ENCODE data around the gene UBE2H. TPM values are rescaled to one million over a fixed set of nuclear protein-coding genes. Genes with fewer than 3 reads are reported as not detected.
"Not testable (repeated sequence)": the region's sequence is repeated elsewhere in the genome, so short reads cannot be mapped to it uniquely, and the experiment has no call there.

The UBE2H gene
- total RNA-seq, 2 donors from 2014 or later: 53.2 to 60.9 TPM

DNA sequence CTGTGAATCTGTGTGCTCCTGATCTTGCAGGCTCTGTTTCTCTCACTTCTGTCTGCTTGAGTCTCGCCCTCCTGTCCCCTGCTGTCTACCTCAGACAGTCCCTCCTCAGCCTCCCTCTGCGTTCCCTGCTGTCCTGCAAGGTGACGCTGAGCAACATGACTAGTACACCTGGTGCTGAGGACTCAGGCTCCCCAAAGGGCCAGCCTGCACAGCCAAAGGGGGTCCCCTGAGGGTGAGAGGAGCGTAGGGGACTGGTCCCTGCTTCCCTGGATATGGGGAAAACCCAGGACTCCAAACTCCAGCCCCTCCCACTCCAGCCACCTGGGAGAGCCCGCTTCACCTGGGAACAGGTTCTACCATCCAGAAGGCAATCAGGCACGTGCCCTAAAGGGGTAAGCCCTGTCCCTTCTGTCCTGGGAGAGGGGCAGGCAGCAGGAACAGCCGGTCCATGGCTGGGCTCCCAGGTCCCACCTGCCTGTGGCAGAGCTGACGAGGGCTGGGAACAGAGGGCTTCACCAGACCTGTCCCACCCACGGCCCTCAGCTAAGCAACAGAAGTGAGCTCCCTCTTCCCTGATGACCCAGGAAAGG, 156.5 kb downstream of the UBE2H start:
- ATAC-seq (replicated peaks in 1 of 2) (no peak), DNase-seq (no peak)
- no peaks in the 10 kb centered on the region for H3K4me1 Mint-ChIP-seq (ENCODE audit: low read depth)
- no peaks in the 10 kb centered on the region for H3K9me3 Mint-ChIP-seq
- H3K36me3 Mint-ChIP-seq (ENCODE audit: insufficient read depth in 2 of 2): no peaks in the 10 kb centered on the region
- H3K27ac Mint-ChIP-seq: no peak overlapping the region
- no peak overlapping the region for H3K4me3 Mint-ChIP-seq
- no peaks in the 10 kb centered on the region for H3K27me3 Mint-ChIP-seq (ENCODE audit: low read depth)

- not testable (repeated sequence) for H3K27me3 Mint-ChIP-seq (ENCODE audit: low read depth); H3K4me1 Mint-ChIP-seq (ENCODE audit: low read depth); H3K4me3 Mint-ChIP-seq; H3K27ac Mint-ChIP-seq; ATAC-seq (replicated peaks in 1 of 2); DNase-seq; H3K36me3 Mint-ChIP-seq (ENCODE audit: insufficient read depth in 2 of 2); H3K9me3 Mint-ChIP-seq
Observed at GRCh38 chr7:129794461-129794860, 158.3 kb downstream of the UBE2H start.

GRCh38 chr7:129793506-129794310, 159.1 kb downstream of the UBE2H start:
- H3K4me1 Mint-ChIP-seq (ENCODE audit: low read depth): no peaks in the 10 kb centered on the region
- H3K27ac Mint-ChIP-seq: no peak overlapping the region
- no peak overlapping the region for H3K4me3 Mint-ChIP-seq
- no peaks in the 10 kb centered on the region for H3K9me3 Mint-ChIP-seq
- H3K36me3 Mint-ChIP-seq (ENCODE audit: insufficient read depth in 2 of 2): no peaks in the 10 kb centered on the region
- peaks cover 17% of the 10 kb centered on the region for H3K27me3 Mint-ChIP-seq (ENCODE audit: low read depth)
- ATAC-seq (replicated peaks in 1 of 2) (no peak), DNase-seq (no peak)

DNA sequence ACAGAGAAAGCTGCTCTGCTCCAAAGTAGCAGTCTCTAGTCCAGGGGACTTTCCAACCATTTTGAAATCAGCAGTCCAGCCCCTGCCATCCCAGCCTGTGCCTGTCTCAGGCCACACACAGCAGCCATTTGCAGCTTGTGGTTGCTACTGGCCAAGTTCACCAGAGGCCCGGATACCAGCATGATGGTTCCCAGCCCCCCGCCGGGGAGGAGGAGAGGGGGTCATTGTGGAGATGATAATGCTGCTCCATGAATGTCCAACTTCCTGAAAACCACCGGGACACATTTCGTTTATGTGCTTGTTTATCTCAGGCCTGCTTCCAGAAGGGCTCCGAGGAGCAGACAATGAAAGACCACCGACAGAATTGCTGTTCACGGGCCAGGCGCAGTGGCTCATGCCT, 160.0 kb downstream of the UBE2H start:
- DNase-seq (no peak), ATAC-seq (replicated peaks in 1 of 2) (no peak)
- H3K27ac Mint-ChIP-seq: no peak overlapping the region
- H3K4me3 Mint-ChIP-seq: no peak overlapping the region
- no peaks in the 10 kb centered on the region for H3K4me1 Mint-ChIP-seq (ENCODE audit: low read depth)
- no peaks in the 10 kb centered on the region for H3K36me3 Mint-ChIP-seq (ENCODE audit: insufficient read depth in 2 of 2)
- H3K27me3 Mint-ChIP-seq (ENCODE audit: low read depth): peaks cover 20% of the 10 kb centered on the region
- no peaks in the 10 kb centered on the region for H3K9me3 Mint-ChIP-seq

- Mint-ChIP-seq H3K9me3 (no peaks in the 10 kb centered on the region), H3K4me1 (ENCODE audit: low read depth) (peaks cover 16% of the 10 kb centered on the region), H3K36me3 (ENCODE audit: insufficient read depth in 2 of 2) (peaks cover 0 to 3% of the 10 kb centered on the region in 2 donors), H3K4me3 (no peak overlapping the region), H3K27me3 (ENCODE audit: low read depth) (peaks cover 46% of the 10 kb centered on the region), H3K27ac (no peak overlapping the region)
- ATAC-seq (replicated peaks in 1 of 2): no peak
- no peak for DNase-seq
Observed at GRCh38 chr7:129790136-129790535, 162.6 kb downstream of the UBE2H start.

- Mint-ChIP-seq H3K9me3 (no peaks in the 10 kb centered on the region), H3K36me3 (ENCODE audit: insufficient read depth in 2 of 2) (peaks cover 0 to 3% of the 10 kb centered on the region in 2 donors), H3K4me1 (ENCODE audit: low read depth) (peaks cover 20% of the 10 kb centered on the region), H3K4me3 (no peak overlapping the region), H3K27me3 (ENCODE audit: low read depth) (peaks cover 50% of the 10 kb centered on the region), H3K27ac (no peak overlapping the region)
- DNase-seq (no peak), ATAC-seq (replicated peaks in 1 of 2) (no peak)
Observed at GRCh38 chr7:129789652-129790051, 163.1 kb downstream of the UBE2H start.

- Mint-ChIP-seq H3K9me3 (no peaks in the 10 kb centered on the region), H3K27me3 (ENCODE audit: low read depth) (peaks cover 53% of the 10 kb centered on the region), H3K27ac (no peak overlapping the region)
Observed at GRCh38 chr7:129789000-129789399, 163.8 kb downstream of the UBE2H start.

GRCh38 chr7:129786825-129787563, 165.8 kb downstream of the UBE2H start:
- peaks cover 0 to 3% of the 10 kb centered on the region in 2 donors for H3K36me3 Mint-ChIP-seq (ENCODE audit: insufficient read depth in 2 of 2)
- peak overlapping the region; percentile 45 to 60 for H3K4me3 Mint-ChIP-seq
- DNase-seq (no peak), ATAC-seq (replicated peaks in 1 of 2) (no peak)
- no peaks in the 10 kb centered on the region for H3K9me3 Mint-ChIP-seq
- peaks cover 39% of the 10 kb centered on the region for H3K4me1 Mint-ChIP-seq (ENCODE audit: low read depth)
- no peak overlapping the region for H3K27ac Mint-ChIP-seq
- H3K27me3 Mint-ChIP-seq (ENCODE audit: low read depth): peaks cover 72% of the 10 kb centered on the region

More at GRCh38 chr7:129789000-129789399, 163.8 kb downstream of the UBE2H start:
- DNase-seq (no peak), ATAC-seq (replicated peaks in 1 of 2) (no peak)
- no peak overlapping the region for H3K4me3 Mint-ChIP-seq
- peaks cover 21% of the 10 kb centered on the region for H3K4me1 Mint-ChIP-seq (ENCODE audit: low read depth)
- H3K36me3 Mint-ChIP-seq (ENCODE audit: insufficient read depth in 2 of 2): peaks cover 0 to 3% of the 10 kb centered on the region in 2 donors

DNA sequence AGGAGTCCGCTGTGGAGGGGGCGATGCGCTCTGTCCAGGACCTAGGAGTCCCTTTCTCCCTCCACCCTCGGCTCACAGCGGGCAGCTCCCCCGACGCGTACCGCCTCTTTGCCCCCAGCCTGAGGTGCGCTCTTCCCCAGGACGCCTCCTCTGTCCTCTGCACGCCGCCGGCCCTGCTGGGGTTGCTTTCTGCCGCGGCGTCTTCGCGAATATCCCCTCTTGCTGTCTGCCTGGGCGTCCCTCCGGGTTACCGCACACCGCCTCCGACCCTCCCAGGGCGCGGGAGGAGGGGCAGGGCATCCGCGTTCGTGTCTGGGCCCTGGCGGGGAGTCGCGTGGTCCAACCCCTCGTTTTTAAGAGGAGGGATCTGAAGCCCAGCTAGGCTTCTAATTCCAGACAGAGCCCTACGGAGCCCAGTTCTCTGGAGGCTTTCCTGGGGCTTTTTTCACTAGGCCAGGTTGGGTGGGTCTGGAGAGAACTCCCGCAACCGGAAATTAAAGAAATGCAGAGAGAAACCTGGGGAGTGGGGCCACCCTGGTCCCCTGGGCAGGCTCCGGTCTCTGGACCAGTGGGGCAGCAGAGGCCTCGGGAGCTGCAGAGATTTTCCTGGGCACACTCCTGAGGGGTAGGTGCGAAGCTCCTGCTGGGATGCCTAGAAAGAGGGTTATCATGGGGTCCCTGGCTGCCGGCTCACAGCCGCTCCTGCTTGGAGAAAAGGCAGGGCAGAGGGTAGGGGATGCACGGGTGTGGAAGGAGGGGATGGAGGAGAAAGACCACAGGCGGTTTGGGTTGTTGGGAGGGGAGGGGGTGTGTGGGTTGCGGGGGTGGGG, 166.9 kb downstream of the UBE2H start:
- ATAC-seq (replicated peaks in 1 of 2) (peak; percentile 30 to 33), DNase-seq (peak; percentile 15 to 27)
- no peak overlapping the region for H3K27ac Mint-ChIP-seq
- no peaks in the 10 kb centered on the region for H3K9me3 Mint-ChIP-seq
- peaks cover 0 to 3% of the 10 kb centered on the region in 2 donors for H3K36me3 Mint-ChIP-seq (ENCODE audit: insufficient read depth in 2 of 2)
- peaks cover 79% of the 10 kb centered on the region for H3K27me3 Mint-ChIP-seq (ENCODE audit: low read depth)
- peak overlapping the region; percentile 62 to 80 for H3K4me3 Mint-ChIP-seq
- peaks cover 46% of the 10 kb centered on the region for H3K4me1 Mint-ChIP-seq (ENCODE audit: low read depth)

DNA sequence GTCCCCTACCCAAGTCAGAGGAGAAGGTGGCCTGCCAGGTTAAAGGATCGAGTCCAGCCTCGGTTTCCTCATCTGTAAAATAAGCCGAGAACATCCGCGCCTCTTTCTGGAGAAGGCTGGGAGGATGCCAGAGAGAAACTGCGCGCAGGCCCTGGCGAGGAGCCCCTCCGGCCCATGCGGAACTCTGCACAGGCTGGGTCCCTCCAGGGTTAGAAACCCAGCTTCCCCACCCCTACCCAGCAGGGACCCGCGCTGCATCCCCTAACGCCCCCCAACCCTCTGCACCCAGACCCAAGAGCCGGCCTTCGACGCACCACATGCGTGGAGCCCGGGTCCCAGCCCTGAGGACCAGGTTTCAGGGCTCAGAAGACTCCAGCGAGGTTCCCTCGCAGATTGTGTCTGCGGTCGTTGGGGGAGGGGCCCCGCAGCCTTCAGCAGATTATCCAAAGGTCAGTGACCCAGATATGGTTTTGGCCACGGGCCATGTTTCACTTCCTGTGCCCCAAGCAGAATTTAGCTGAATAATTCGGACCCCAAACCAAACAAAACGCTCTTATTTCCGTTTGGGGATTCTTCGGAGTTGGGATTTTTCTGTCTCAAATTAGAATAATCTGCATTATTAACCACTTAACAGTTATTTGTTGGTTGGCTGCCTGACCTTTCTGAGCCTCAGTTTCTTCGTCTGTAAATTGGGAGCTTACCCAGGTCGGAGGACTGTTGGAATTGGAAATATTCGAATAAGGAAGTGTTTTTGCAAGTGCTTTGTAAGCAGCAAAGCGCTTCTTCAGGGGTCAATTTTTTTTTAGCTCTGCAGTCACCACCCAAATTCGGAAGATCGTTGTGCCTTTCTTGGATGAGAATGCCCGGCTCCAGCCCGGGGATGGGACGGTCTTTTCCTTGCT, 167.7 kb downstream of the UBE2H start:
- peaks cover 47% of the 10 kb centered on the region for H3K4me1 Mint-ChIP-seq (ENCODE audit: low read depth)
- peaks cover 0 to 3% of the 10 kb centered on the region in 2 donors for H3K36me3 Mint-ChIP-seq (ENCODE audit: insufficient read depth in 2 of 2)
- no peaks in the 10 kb centered on the region for H3K9me3 Mint-ChIP-seq
- ATAC-seq (replicated peaks in 1 of 2): no peak
- DNase-seq: no peak
- no peak overlapping the region for H3K27ac Mint-ChIP-seq
- H3K27me3 Mint-ChIP-seq (ENCODE audit: low read depth): peaks cover 75% of the 10 kb centered on the region
- peak overlapping the region; percentile 62 to 80 for H3K4me3 Mint-ChIP-seq

DNA sequence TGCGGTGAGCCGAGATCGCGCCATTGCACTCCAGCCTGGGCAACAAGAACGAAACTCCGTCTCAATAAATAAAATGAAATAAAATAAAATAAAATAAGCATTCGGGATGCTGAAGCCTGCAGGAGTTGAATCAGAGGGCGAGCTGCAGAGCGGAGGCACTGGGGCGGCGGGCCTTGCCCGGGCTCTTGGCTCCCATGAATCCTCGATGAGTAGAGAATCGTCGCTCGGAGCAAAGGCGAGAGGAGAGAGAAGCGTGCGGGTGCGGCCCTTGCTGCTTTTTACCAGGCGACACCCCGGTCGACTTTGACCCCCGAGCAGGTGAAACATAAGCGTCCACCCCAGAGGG, 168.3 kb downstream of the UBE2H start:
- Mint-ChIP-seq H3K36me3 (ENCODE audit: insufficient read depth in 2 of 2) (peaks cover 0 to 3% of the 10 kb centered on the region in 2 donors), H3K4me3 (peak overlapping the region; percentile 62 to 80), H3K27me3 (ENCODE audit: low read depth) (peaks cover 70% of the 10 kb centered on the region), H3K4me1 (ENCODE audit: low read depth) (peaks cover 47% of the 10 kb centered on the region), H3K9me3 (no peaks in the 10 kb centered on the region), H3K27ac (no peak overlapping the region)
- no peak for ATAC-seq (replicated peaks in 1 of 2)
- no peak for DNase-seq

- Mint-ChIP-seq H3K9me3 (no peaks in the 10 kb centered on the region), H3K36me3 (ENCODE audit: insufficient read depth in 2 of 2) (peaks cover 0 to 3% of the 10 kb centered on the region in 2 donors), H3K4me3 (peak overlapping the region; percentile 67 to 92), H3K27me3 (ENCODE audit: low read depth) (peaks cover 68% of the 10 kb centered on the region), H3K27ac (no peak overlapping the region), H3K4me1 (ENCODE audit: low read depth) (peaks cover 49% of the 10 kb centered on the region)
- no peak for ATAC-seq (replicated peaks in 1 of 2)
- DNase-seq: no peak
Observed at GRCh38 chr7:129783584-129783919, 169.2 kb downstream of the UBE2H start.

Measured in activated T-cell treated with anti-CD3 and anti-CD28 coated beads, Interleukin-2, amount 50 U/mL, for 72 hours (primary cell).